T follicular helper cell (primary cell): ENCODE data around the gene CIT.

Experiments used
- DNase-seq: peaks from one replicate; pipeline ENCODE4 v3.0.0-alpha.2; 2020; ENCODE audit warnings: low read depth

The CIT gene

DNA sequence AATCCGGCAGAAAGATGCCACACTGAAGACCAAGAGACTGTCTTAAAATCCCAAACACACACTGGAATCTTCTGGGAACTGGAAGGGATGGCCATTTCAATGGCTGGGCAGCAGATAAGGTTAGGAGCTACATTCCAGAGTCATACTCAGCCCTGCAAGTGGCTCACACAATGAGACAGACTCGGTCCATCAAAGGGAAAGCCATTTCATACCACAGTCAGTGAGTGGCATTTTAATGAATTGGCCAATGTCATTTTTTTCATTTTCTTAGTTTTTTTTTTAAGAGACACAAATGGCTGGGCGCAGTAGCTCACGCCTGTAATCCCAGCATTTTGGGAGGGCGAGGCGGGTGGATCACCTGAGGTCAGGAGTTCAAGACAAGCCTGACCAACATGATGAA lies 17.9 kb downstream of the CIT start:
- DNase-seq: no peak

DNA sequence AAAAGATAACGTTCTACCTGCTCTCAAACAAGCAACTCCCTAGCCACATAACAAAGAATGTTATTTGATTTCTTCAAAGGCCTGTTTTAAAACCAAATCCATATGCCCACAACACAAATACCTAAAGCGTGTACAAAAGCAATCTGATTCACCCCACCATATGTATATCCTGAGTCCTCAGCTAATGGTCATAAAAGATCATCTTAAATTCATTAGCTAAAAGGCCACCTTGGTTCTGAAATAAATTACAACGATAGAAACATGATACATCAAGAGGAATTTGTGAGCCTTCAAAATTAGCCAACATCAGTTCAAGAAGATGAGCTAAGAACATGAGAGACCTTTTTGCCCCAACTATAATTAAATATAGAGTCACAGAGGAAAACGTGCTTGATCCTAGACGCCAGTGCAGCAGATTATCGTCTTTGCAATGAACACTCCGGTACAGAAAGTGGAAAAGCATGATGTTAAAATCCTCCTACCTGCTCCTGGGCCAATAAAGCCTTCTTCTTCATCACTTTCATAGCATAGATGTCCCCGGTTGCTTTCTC lies 20.0 kb downstream of the CIT start:
- DNase-seq: no peak

DNA sequence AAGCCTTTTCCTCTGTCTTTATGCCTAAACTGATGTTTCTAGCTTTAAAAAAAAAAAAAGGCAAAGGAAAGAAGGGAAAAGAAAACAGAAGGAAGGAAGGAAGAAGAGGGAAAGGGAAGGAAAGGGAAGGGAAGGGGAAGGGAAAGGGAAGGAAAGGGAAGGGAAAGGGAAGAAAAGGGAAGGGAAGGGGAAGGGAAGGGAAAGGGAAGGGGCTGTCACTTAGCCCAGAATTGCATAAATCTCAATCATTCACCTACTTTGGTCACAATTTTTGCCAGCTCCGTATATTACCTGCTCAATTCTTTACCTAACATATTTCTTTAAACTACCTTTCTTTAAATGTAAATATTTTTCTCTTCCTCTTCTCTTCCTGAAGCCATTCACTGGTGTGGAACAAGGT lies 26.8 kb downstream of the CIT start:
- DNase-seq: no peak

DNA sequence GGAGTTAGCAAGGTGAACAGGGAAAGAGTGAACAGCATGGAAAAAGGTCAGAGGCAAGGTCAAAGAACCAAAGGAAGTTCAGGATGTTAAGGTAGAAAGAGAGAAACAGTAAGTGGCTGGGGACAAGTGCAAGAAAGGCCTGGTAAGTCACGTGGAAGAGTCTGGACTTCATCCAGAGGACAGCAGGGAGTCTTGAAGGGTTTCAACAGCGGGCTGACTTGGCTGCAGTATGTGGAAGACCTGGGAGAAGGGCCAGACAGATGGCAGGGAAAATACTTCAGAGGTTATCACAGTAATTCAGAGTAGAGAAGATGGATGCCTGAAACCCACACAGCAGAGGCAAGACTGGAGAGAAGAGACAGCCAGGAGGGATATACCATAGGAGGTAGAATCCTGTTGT lies 34.0 kb downstream of the CIT start:
- DNase-seq: no peak

DNA sequence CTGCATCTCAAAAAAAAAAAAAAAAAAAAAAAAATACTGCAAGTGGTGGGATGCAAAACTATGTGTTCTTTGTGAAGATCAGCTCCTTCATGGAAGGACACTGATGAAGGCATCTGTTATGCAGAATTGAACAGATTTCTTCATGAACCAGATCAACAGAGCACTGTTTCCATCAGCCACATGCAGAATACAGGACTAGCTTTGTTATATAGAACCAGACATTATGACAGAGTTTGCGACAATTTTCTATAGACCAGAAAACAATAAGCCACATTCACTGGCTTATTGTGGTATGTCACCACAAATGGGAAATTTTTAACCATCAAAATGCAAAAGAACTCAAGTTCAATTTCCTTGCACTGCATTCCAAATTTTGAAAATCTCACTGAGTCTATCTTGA lies 34.7 kb downstream of the CIT start:
- DNase-seq: no peak

DNA sequence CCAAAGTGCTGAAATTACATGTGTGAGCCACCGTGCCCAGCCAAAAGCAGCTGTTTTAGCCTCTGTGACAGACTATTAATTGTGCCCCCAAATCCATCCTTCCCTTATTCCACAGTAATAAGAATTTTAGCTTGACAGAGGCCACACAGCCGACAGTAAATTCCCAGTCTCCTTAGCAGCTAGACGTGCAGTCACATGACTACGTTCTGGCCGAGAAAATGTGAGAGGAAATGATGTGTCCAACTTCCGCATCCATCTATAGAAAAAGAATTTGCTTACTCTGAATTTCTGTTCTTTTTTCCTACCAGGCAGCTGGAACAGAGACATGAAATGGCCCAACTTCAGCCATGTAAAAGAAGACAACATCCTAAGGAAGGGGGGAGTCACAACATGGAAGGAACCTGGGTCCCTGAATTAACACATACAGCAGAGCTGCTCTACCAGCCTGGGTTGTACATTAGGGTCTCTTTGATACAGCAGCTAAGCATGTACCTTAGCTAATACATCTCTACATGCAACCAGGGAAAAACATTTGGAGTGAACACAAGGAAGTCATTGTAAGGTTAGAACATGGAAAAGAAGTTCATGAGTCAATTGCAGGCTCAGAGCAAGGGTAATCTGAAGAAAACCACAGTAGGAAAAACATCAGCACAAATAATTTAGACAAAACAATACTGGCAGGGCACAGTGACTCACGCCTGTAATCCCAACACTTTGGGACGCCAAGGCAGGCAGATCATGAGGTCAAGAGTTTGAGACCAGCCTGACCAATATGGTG lies 35.5 kb downstream of the CIT start:
- no peak for DNase-seq

DNA sequence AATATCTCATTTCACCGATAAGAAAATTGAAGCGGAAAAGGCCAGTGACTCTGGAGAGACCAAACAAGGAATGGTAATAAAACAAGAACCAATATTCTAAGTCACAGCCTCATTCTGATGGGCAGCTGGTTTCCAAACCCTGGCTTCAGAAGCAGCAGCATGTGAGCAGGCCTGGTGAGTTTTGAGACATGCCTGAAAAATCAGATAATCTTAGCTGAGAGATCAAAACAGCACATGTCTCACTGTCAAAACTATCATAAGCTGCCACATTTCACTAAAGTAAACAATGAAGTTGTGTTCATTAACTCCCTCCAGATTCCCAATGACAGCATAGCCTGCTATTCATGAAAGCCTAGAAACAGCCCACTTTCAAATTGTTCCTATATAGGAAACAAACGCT lies 36.5 kb downstream of the CIT start:
- DNase-seq: no peak

DNA sequence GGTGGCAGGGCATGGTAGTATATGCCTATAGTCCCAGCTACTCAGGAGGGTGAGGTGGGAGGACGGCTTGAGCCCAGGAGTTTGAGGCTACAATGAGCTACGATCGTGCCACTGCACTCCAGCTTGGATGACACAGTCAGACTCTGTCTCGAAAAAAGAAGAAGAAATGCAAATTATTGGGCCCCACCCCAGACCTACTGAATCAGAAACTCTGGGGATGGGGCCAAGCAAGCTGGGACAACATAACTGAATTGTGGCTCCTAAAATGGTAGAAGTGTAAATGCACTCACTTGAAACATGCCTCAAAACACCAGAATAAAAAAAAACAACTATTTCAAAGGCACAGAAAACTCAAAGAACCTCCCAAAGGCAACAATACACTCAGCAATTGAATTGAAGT lies 37.0 kb downstream of the CIT start:
- no peak for DNase-seq

DNA sequence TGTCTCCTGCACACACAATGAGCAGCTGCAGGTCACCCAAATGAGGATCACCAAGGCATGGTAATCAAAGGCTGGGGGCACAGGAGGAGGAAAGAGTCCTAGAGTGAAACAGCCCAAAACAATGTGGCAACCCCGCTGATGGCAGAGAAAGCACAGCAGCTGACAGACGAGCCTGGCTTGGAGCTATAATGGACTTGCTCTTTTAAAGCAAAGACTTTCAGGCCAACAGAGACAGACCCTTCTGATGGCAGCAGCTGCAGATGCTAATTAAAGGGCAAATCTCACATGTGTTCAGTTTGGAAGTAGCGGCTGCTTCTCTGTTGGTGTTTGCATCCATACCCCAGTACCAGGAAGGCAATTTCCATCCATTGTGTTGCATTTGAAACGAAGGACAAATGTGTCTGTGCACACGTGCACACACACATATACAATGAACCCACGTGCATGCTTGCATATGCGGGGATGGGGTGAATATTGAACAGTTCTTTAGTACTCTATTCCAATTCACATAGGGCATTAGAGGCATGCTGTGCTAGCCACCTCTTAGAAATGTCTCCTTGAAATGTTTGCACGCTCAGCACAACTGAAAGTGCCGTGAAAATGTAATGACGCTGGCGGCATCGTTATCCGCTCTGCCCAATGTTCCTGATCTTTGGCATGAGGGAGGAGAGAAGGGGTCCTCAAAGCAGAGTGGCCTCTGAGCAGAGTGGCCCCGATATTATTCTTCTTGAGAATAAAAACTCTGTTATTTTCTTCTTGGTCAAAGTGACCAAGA lies 38.1 kb downstream of the CIT start:
- DNase-seq: no peak

DNA sequence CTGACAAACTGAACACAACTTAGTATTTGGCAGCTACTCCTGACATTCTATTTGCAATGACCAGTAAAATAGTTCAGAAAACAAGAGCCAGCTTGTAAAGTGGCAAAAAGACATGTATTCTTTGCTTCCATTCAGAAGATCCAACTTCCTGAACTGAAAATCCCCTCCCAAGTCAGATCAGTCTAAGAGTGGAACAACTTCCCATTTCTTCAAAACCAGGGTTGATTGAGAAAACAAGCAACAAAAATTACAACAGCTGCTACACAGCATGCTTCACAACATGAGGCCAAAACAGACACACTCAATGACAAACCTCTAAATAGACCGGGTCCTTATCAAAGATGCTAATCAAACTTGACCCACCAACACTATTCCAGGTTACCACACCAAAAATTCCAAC lies 40.3 kb downstream of the CIT start:
- DNase-seq: no peak

DNA sequence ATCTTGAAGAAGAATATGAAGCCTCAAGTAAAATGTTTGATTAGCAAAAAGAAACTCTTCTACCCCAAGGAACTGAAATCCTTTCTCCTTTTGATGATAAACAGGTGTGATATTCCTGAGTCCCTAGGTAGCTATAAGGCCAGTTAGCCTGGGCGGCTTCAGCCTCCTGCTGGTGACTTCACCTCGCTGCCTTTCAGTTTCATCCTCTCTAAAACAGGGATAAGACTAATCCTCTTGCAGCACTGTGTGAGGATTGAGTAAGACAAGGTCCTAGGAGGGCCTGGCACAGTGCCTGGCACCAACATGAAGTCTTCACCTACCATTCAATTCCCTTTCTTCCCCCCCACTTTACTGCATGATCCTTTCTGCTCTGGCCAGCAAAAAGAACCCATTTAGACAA lies 42.1 kb downstream of the CIT start:
- DNase-seq: no peak

DNA sequence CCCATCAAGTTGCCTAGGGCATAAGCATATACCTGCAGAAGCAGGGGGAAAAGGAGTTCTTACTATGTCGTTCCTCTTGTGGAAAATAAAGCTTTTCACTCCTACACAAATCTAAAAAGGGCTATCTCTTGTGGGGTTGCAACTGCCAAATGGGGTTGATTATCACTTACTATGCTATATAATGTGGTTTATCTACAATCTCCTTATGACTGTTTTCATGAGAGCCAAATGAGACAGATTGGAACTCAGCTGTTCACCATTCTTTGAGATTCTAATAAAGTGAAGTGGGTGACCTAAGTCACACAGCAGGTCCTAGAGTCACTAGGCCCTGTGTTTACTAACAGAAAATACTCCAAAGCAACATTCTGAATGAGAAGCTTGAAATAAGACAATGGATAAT lies 47.7 kb downstream of the CIT start:
- DNase-seq: no peak

DNA sequence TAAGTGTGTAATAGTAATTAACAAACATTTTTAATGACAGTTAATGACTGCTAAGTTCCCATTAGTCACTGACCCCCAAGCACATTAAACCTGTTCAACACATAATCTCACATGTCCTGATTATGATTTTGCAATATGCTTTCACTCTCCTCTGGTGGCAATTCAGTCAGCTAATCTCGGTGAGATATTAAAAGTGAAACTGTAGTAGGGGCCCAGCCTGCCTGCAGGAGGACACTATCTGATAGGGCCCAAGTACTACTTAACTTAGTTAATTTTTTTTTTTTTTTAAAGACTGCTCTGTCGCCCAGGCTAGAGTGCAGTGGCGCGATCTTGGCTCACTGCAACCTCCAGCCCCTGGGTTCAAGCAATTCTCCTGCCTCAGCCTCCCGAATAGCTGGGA lies 48.8 kb downstream of the CIT start:
- DNase-seq: no peak

DNA sequence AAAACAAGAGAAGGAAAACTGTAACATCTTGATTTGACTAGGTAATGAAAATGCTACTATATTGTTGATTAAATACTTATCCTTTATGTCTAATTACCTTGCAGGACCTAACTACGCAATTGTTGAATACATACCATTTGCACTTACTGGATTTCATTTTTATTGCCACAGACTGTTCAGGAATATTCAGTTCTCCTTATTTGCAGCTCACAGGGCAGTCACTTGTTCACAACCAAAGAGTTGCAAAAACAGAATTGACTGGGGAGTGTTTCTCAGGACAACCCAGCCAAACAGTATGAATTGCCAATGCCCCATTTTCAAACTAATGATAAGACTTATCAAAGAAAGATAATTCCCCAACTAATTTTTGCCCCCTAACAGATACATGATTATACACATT lies 49.4 kb downstream of the CIT start:
- no peak for DNase-seq

DNA sequence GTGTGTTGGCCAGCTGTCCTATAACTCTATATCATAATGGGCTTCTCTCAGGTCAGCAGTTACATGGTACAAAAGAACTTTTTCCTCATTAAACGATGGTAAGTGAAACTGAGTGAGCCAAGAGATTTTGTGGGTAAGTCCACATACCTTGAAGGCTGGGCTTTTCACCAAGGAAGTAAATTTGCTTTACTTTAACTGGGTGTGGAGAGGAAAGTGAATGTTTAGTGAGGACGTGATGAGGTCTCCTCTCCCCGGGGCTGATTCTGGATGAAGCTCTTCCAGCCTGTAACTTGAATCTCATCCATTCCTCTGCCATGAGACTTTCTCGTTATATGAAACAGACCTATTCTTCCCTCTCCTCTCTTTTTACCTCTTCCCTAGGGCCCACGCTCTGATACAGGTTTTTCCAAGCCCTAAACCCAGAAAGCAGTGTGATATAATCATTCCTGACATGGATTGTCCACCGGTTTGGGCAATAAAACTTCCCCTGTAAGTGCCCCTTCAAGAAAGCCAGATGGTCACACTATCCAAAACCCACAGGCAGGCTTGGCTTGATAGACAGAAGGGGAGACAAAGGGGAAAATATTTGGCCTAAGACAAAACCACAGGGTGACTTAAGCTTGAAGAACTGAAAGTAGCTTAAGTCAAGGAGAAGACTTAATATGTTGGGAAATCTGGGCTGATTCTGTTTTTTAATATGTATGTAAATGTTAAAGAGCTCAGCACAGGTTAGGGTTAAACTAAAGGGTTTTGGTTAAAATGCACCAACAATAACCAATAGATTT lies 50.3 kb downstream of the CIT start:
- no peak for DNase-seq

DNA sequence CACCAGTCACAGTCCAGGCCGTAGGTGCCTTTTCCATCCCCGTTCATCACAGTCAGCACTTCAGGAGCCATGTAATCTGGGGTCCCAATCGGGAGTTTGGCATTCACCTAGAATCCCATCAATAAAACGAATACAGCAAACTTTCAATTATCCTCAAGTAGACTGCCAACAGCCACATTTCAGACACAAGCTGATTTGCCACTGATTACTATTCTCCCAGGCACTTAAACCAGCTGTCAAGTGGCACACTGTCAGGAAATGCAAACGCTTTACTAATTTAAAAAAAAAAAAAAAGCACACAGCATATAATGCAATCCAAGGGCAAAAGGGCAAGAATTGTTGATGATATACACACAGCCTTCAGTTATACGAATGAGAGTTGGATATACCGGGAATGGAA lies 51.9 kb downstream of the CIT start:
- DNase-seq: no peak

DNA sequence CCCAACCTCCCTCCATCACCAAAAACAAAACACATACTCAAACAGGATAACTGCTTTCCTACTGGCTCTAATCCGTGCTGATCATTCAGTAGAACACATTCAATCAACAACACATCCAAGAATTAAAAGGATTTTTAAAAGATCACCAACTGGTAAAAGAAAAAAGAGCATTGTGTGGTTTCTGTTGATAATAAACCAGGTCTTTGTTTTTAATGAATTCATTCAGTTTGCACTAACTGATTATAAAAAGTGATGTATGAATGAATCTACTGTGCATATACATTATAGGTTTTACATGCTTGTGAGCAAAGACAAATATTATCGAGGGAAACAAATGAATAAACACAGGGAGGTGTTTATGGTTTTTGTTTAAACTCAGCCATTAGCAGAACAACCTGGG lies 55.1 kb downstream of the CIT start:
- DNase-seq: no peak

DNA sequence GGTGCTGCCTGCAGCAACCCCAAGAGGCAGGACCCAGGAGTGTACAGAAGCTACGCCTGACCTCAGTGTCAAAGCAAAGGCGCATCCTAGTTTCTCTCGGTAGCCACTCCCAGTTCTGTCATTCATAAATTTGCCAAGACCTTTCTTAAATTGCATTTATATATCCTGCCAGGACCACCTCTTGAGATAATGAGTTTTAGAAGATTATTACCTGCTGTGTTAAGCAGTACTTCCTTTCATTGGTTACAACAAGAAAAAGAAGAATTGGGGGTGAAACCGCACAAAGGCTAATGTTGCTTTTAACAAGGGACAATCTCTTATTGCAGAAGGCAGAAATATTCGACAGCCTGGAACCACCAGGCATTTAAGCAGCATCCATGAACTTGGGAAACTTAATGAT lies 57.8 kb downstream of the CIT start:
- DNase-seq: no peak

DNA sequence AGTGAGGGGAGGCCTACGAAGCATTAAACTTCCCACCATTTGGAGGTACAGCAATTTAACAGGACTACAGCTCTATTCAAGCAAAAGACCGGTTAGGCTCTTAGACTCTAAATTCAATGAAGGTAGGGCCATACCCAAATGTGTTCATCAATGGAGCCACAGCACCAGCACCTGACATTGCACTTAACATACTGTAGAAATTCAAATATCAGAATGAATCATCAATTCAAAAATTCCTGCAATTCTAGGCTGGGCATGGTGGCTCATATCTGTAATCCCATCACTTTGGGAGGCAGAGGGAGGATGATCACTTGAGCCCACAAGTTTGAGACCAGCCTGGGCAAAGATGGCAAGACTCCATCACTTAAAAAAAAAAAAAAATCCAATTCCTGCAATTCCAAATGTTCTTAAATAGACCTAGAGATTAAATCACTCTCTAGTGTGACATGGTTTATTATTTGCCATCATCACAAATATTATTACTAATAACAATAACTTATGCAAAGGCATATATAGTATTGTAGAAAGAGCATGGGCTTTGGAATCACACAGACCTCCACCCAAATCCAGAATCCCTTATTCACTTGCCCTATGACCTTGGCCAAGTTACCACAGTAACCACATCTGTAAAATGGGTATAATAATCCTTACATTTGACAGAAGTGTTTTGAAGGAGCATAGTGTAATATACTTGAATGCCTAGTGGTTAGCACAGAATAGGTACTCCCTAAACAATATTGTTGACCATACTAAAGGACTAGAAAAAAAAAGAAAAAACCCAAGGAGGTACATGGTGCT lies 59.4 kb downstream of the CIT start:
- no peak for DNase-seq

DNA sequence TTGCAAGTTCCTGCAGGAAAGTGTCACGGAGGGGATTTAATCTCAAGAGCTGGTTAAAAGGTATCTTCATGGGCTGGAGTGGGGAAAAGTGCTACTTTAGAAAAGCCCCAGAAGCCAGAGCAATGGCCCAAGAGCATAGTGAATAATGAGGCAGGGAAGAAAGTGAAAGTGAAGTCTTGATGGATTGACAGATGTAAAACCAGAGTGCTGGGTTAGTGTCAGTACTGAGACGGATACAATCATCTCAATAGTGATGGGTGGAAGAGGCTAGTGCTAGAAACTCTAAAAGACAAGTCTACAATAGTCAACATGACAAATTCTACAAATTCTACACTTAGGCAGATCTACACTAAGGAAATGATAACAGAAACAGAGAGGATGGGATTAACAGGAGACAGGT lies 68.1 kb downstream of the CIT start:
- no peak for DNase-seq

DNA sequence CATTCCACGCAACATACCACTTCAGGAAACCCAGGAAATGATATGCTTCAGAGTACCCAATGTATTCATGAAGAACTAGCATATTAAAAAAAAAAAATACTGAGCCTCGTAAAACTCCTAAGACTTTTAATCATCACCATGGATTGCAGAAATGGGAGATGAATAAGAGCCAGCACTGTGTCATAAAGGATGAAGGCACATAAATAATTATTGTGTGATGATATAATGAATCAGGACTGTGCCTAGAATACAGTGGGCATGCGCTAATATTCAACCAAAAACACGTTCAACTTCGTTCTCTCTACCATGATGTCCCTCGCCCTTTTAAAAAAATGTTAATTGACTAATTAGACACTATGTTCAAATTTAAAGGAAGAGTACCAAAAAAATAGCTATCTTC lies 68.7 kb downstream of the CIT start:
- no peak for DNase-seq

DNA sequence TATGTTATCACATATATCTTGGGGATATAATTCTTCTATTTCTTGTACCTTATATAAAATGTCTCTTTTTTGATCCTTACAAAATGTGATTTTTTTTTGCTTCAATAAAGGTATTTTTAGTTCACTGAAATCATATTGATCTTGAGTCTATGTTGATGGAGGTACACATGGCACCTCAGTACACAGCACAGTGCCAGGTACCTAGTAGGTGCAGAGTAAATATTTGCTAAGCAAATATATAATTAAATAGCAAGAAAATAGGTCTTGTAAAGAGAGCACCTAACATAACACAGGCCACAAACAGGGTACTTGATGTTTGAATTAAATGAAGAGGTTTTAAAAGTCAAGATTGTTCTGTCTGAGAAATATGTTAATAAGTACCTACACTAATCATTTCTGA lies 69.7 kb downstream of the CIT start:
- no peak for DNase-seq
